GM12874 (cell line): ENCODE data around the gene SHQ1.

Experiments used
- TF ChIP-seq, protein P1 (sequence below): IDR thresholded peaks from 2 replicates; pipeline ENCODE4 v1.5.1; 2011; ENCODE audit warnings: low read depth, mild to moderate bottlenecking, control low read depth, low read length, moderate library complexity; ENCODE audit not compliant: insufficient read depth

Gene SHQ1

DNA sequence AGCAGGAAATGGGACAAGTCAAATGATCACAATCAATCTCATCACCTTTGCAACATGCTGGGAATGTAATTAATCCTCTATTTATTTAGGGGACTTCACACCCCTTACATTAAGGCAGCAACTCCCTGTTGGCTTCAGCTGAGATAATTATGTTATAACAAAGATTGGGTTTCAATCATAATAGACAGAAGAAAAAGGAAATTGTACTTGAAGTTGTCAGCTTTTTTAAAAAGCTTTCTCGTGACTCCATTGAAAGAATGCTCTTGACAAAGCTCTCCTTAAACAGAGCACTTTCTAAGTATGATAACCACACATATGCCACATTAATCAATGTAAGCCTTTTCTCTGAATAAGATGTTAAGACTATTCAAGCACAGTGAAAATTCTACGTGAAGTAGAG lies 65.7 kb downstream of the SHQ1 start:
- TF ChIP-seq, protein P1, sequence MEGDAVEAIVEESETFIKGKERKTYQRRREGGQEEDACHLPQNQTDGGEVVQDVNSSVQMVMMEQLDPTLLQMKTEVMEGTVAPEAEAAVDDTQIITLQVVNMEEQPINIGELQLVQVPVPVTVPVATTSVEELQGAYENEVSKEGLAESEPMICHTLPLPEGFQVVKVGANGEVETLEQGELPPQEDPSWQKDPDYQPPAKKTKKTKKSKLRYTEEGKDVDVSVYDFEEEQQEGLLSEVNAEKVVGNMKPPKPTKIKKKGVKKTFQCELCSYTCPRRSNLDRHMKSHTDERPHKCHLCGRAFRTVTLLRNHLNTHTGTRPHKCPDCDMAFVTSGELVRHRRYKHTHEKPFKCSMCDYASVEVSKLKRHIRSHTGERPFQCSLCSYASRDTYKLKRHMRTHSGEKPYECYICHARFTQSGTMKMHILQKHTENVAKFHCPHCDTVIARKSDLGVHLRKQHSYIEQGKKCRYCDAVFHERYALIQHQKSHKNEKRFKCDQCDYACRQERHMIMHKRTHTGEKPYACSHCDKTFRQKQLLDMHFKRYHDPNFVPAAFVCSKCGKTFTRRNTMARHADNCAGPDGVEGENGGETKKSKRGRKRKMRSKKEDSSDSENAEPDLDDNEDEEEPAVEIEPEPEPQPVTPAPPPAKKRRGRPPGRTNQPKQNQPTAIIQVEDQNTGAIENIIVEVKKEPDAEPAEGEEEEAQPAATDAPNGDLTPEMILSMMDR, result no peak

DNA sequence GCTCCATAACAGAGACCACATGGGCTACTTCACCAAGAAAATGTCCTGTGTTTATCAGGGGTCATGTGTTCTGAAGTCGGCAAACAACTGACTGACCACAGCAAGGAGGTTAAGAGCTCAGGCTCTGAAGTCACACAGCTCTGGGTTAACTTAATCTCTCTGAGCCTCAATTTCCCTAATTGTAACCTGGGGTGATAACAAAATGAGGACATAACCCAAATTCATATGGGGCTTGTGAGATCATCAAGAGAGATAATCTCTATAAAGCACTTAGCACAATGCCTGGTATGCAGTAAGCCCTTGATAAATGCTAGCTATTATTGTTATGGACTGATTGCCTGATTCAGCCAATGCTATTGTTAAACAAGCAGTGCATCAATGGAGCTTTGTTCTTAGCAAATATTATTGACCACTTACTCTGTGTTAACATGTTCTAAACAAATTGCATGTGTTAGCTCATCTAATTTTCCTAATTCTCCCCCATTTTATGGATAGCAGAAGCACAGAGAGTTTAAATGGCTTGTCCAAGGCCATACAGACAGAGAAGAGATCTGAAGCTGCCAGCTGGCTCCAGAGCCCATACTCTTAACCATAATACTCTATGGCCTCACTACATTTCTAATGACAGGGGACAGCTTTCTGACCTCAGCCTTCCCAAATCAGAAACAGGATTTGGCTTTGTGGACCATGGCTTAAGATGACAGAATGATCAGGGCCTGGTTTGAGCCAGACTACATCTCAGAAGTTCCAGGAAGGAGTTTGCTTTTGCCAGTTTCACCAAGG lies 78.3 kb downstream of the SHQ1 start:
- TF ChIP-seq, protein P1, result no peak

DNA sequence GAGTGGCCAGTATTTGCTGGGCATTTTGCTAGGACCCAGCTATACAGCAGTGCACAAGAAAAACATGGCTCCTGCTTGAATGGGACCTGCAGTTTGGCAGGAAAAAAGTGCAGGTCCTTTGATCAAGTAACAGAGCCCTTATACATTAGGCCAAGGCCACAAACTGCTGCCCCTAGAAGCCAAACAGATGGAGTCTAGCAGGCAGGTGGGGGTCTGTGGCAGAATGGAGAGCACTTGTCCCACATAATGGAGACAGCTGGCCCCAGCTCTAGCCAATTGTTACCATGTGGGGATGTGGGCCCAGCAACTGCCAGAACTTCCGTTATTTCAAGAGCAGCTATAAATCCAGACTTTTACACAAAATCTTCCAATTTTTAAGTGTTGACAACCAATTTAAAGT lies 79.3 kb downstream of the SHQ1 start:
- TF ChIP-seq, protein P1, result no peak

DNA sequence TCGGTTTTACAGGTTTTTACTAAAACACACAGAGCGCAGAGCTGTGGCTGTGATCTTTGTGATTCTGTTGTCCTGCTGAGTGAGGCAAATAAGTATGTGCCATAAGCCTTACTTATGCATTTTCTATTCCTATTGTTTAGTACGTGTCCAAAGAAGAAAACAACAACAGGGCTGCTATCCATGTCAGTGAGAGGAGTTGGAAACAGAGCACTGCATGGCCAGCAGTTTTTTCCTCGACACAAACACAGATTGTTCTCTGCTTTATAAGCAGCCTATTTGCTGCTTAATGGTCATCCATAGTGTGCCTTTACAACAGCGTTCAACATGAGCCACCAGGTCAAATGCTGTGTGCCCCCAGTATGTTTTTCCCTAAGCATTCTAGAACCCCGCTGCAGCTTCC lies 79.8 kb downstream of the SHQ1 start:
- TF ChIP-seq, protein P1, result no peak

DNA sequence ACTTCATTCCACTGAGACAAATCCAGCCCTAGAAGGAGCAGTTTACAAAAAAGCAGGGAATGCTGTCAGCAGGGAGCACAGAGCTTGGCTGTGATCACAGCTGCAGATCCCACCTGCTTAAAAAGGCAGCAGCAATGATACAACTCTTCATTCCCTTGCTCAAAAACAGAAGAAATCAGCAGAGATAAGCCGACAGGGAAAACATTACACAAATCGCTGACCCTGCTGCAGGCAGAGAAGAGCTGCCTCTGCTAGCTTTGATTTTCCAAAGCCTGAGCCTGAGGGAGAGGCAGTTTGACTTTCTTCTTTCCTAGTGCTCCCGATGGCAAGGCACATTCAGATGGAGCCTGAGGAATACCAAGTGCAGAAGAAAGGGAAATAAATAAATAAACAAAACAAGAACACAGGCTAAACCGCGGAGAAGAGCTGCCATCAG lies 80.2 kb downstream of the SHQ1 start:
- TF ChIP-seq, protein P1, result no peak

DNA sequence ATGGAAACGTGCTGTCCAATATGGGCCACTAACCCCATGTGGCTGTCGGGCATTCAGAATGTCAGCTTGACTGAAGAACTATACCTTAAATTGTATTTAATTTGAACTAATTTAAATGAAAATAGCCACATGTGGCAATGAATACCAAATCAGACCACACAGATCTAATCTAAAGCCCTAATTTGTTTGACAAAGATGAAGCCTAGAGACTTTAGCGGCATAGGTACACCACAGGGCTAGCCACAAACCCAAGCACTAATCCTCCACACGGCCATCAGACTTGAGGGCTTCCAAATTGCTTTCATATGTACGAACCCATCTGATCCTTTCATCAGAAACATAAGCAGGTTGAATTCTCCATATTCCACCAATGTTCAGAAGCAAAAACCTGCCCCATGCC lies 81.4 kb downstream of the SHQ1 start:
- TF ChIP-seq, protein P1, result no peak

DNA sequence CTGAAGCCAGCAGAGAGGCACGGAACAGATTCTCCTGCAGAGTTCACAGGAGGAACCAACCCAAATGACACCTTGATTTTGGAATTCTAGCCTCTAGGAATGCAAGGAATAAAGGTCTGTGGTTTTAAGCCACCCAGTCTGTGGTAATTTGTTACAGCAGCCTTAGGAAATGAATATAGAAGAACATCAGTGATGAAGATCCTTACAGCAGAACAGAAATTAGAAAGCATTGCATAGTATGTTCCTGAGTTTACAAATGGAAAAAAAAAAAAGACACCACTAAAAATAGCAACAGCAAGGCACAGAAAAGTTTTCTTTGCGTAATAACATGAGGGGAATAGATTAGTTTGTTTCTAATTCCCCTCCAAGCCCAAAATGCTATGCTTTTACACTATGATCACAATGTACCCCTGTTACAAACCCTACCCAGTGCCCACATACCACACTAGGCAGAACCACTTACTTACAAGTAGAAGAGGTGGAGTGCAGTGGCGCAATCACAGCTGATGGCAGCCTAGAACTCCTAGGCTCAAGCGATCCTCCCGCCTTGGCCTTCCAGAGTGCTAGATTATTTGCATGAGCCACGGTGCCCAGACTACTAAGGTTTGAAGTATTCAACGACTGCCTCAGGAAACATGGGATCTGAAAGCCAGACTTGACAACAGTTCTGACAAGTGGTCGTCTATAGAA lies 84.3 kb downstream of the SHQ1 start:
- TF ChIP-seq, protein P1, result no peak
